CD4-positive, alpha-beta memory T cell (primary cell): ENCODE measurements around the gene APOE. TPM values are rescaled to one million over a fixed set of nuclear protein-coding genes. Genes with fewer than 3 reads are reported as not detected.
"Not testable (repeated sequence)": the region's sequence is repeated elsewhere in the genome, so short reads cannot be mapped to it uniquely, and the experiment has no call there.

ENCODE experiments used
- CTCF ChIA-PET: fragments of 350-600 bp; sonication (Branson Sonifier 250); formaldehyde crosslinking; loops from one replicate; lab custom pipeline; 2021; ENCODE audit warnings: inconsistent platforms; ENCODE audit not compliant: partially characterized antibody; lab: Charles Lee
- POLR2A ChIA-PET: fragments of 350-600 bp; sonication (Branson Sonifier 250); formaldehyde crosslinking; loops from one replicate; lab custom pipeline; 2021; ENCODE audit not compliant: partially characterized antibody; lab: Charles Lee
- DNase-seq, 5 donors: peaks; one replicate each; pipeline versions ENCODE4 v3.0.0 to v3.0.0-alpha.2; 2020 to 2022; ENCODE audit warnings: mixed read lengths in 1 of 5
- H3K27ac ChIP-seq: one replicate; pipeline ENCODE4 v1.7.0; 2013; ENCODE audit warnings: low read depth, low read length
- H3K27me3 ChIP-seq: 2 replicates; pipeline ENCODE4 v1.7.0; 2013; ENCODE audit warnings: mild to moderate bottlenecking, low read length, moderate library complexity; ENCODE audit not compliant: insufficient read depth
- H3K36me3 ChIP-seq: 2 replicates; pipeline ENCODE4 v1.7.0; 2013; ENCODE audit warnings: mild to moderate bottlenecking, low read length, moderate library complexity; ENCODE audit not compliant: insufficient read depth
- H3K4me1 ChIP-seq: 2 replicates; pipeline ENCODE4 v1.7.0; 2013; ENCODE audit warnings: mild to moderate bottlenecking, low read length, moderate library complexity; ENCODE audit not compliant: insufficient read depth
- H3K4me3 ChIP-seq, 2 donors: one replicate each; pipeline ENCODE4 v1.7.0; 2013; ENCODE audit warnings: low read length in 2 of 2, mild to moderate bottlenecking in 1 of 2
- H3K9me3 ChIP-seq, 2 donors: one replicate each; pipeline ENCODE4 v1.7.0; 2013; ENCODE audit warnings: low read length in 2 of 2, control low read depth in 1 of 2; ENCODE audit not compliant: control insufficient read depth in 1 of 2
- H3K27ac Mint-ChIP-seq, 7 donors: one replicate each; pipeline ENCODE4 v1.8.0; 2020 to 2021; ENCODE audit warnings: mixed read lengths in 7 of 7, mild to moderate bottlenecking in 6 of 7, inconsistent platforms in 3 of 7, moderate library complexity in 3 of 7
- H3K27me3 Mint-ChIP-seq, 2 donors: one replicate each; pipeline ENCODE4 v1.8.0; 2020 to 2021; ENCODE audit warnings: mixed read lengths in 2 of 2
- H3K36me3 Mint-ChIP-seq, 2 donors: one replicate each; pipeline ENCODE4 v1.8.0; 2020 to 2021; ENCODE audit warnings: mixed read lengths in 2 of 2, inconsistent platforms in 1 of 2, mild to moderate bottlenecking in 1 of 2
- H3K4me1 Mint-ChIP-seq, 4 donors: one replicate each; pipeline ENCODE4 v1.8.0; 2020 to 2021; ENCODE audit warnings: mixed read lengths in 4 of 4, mild to moderate bottlenecking in 1 of 4
- H3K4me3 Mint-ChIP-seq, 8 donors: one replicate each; pipeline ENCODE4 v1.8.0; 2020 to 2021; ENCODE audit warnings: mixed read lengths in 8 of 8, mild to moderate bottlenecking in 7 of 8, moderate library complexity in 6 of 8, inconsistent platforms in 3 of 8
- H3K9me3 Mint-ChIP-seq, 8 donors: one replicate each; pipeline ENCODE4 v1.8.0; 2020 to 2021; ENCODE audit warnings: mixed read lengths in 8 of 8, mild to moderate bottlenecking in 5 of 8, inconsistent platforms in 3 of 8, moderate library complexity in 1 of 8
- intact Hi-C: fragments of 100-400 bp; cut with micrococcal nuclease; formaldehyde crosslinking; loops from one replicate; pipeline ENCODE4 v1.15.1; 2023
- polyA plus RNA-seq, 2 donors: library from polyadenylated mRNA; unstranded; fragments of 300-500 nt; fragmentation: Illumina TruSeq; gene quantifications; one replicate each; pipeline ENCODE4 v1.2.3, GENCODE V29; 2021
- total RNA-seq, 2 experiments: library from RNA; stranded (reverse); gene quantifications; one replicate each; pipeline ENCODE4 v1.2.3, GENCODE V29; 2021

The APOE gene
- total and polyA plus RNA-seq, 4 experiments from 2014 or later, result 9.0 to 11.9 TPM; not detected in 2

GRCh38 chr19:44887648-44888047 lies 17.9 kb upstream of the APOE start:
- H3K4me3 ChIP-seq, result no peak overlapping the region
- H3K36me3 ChIP-seq, result peaks cover 3% of the 10 kb centered on the region
- no peak overlapping the region for H3K27ac ChIP-seq
- intact Hi-C loops, result no loop called here
- DNase-seq, result no peak
- peaks cover 22% of the 10 kb centered on the region for H3K4me1 ChIP-seq
- Mint-ChIP-seq H3K4me1 (peaks cover 16 to 27% (median 24%) of the 10 kb centered on the region in 4 donors), H3K36me3 (peaks cover 0 to 8% of the 10 kb centered on the region in 2 donors), H3K27ac (peak overlapping the region in 4 of 7 donors; percentile 2 to 75 (median 32)), H3K9me3 (peaks cover 0 to 6% (median 0%) of the 10 kb centered on the region in 8 donors), H3K27me3 (no peaks in the 10 kb centered on the region), H3K4me3 (peak overlapping the region in 1 of 8 donors; percentile 57)
- no peaks in the 10 kb centered on the region for H3K27me3 ChIP-seq
- CTCF ChIA-PET, result no interaction called here
- POLR2A ChIA-PET, result no interaction called here
- H3K9me3 ChIP-seq, result no peaks in the 10 kb centered on the region

DNA sequence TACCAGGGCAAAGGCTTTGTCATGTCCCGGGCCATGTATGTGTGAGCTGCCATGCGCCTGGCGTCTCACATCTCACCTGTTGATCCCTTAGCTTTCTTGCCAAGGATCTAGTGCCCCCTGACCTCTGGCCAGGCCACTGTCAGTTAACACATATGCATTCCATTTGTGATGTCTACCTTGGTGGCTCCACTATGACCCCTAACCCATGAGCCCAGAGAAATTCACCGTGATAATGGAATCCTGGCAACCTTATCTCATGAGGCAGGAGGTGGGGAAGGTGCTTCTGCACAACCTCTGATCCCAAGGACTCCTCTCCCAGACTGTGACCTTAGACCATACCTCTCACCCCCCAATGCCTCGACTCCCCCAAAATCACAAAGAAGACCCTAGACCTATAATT lies 17.3 kb upstream of the APOE start:
- peaks cover 4 to 15% of the 10 kb centered on the region in 2 donors for H3K36me3 Mint-ChIP-seq
- H3K4me1 Mint-ChIP-seq, result peaks cover 19 to 34% (median 28%) of the 10 kb centered on the region in 4 donors
- intact Hi-C loops, DNase-seq, H3K36me3 ChIP-seq, POLR2A ChIA-PET, H3K27ac ChIP-seq, H3K4me3 ChIP-seq, H3K27me3 ChIP-seq, CTCF ChIA-PET, H3K9me3 Mint-ChIP-seq, H3K9me3 ChIP-seq, H3K4me3 Mint-ChIP-seq, H3K27me3 Mint-ChIP-seq: not testable (repeated sequence)
- H3K27ac Mint-ChIP-seq, result peak overlapping the region in 1 of 7 donors; percentile 10
- peaks cover 22% of the 10 kb centered on the region for H3K4me1 ChIP-seq

GRCh38 chr19:44889830-44890365 lies 15.7 kb upstream of the APOE start:
- Histone ChIP-seq H3K27ac (peak overlapping the region; percentile 83), H3K4me3 (peak overlapping the region; percentile 36 to 59), H3K4me1 (peaks cover 22% of the 10 kb centered on the region), H3K27me3 (no peaks in the 10 kb centered on the region), H3K36me3 (peaks cover 21% of the 10 kb centered on the region), H3K9me3 (no peaks in the 10 kb centered on the region)
- DNase-seq, result no peak
- peak overlapping the region; percentile 80 to 95 (median 89) for H3K4me3 Mint-ChIP-seq
- H3K4me1 Mint-ChIP-seq, result peaks cover 19 to 35% (median 28%) of the 10 kb centered on the region in 4 donors
- H3K27ac Mint-ChIP-seq, result peak overlapping the region; percentile 83 to 97 (median 95)
- H3K9me3 Mint-ChIP-seq, result peaks cover 0 to 6% (median 0%) of the 10 kb centered on the region in 8 donors
- H3K27me3 Mint-ChIP-seq, result no peaks in the 10 kb centered on the region
- peaks cover 13 to 23% of the 10 kb centered on the region in 2 donors for H3K36me3 Mint-ChIP-seq
- intact Hi-C loops, result loop anchor here (1.0 to 5.0 kb wide), 6 partner anchors 43 to 517 kb away; partner anchors contain the start of genes BCL3, BLOC1S3, CLPTM1 and NECTIN2
- ChIA-PET POLR2A (interaction anchor here (0.6 to 1.4 kb wide), 6 partner anchors 16 to 288 kb away, joined by 3 to 13 read pairs (median 8); partner anchors contain the start of genes APOE, BLOC1S3, CLASRP and CLPTM1), CTCF (no interaction called here)

DNA sequence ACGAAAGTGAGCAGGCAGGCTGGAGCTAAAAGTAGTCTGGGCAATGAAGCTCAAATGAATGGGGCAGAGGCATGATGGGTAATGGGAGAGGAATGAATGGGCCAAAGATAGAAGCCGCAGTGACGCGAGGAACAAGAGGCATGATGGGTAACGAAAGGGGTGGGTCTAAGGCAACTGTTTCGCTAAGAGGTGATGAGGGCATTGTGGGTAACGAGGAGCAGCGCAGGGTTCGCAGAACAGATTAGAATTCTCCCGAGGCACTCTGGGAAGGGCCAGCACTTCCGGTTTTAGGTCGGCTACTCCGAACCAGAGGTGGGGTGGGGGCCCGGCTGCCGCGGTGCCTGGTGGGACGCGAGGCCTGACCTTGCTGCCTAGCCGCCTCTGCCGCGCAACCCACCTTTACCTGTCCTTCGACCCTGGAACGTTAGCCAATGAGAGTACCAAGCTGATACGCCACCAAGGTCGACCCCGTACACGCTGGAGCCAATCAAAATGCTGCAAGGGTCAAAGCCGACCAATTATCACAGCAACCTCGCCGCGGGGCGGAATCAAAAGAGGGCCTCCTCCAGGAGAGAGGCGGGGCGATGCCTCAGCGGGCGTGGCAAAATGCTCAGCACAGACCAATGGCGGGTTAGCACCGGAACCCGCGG lies 15.1 kb upstream of the APOE start:
- CTCF ChIA-PET, result no interaction called here

GRCh38 chr19:44891016-44891882 lies 14.3 kb upstream of the APOE start, which contains the start of gene TOMM40:
Gene TOMM40, plus strand, starts transcription at chr19:44891254. Its CDS starts 162 bp downstream, at chr19:44891416.
- Mint-ChIP-seq H3K4me1 (peaks cover 19 to 35% (median 28%) of the 10 kb centered on the region in 4 donors), H3K27me3 (no peaks in the 10 kb centered on the region), H3K4me3 (peak within 1 kb of the TSS; percentile 80 to 95 (median 90)), H3K9me3 (peaks cover 0 to 6% (median 0%) of the 10 kb centered on the region in 8 donors), H3K27ac (peak within 1 kb of the TSS; percentile 83 to 97 (median 95)), H3K36me3 (peaks cover 22 to 33% of the 10 kb centered on the region in 2 donors)
- Histone ChIP-seq H3K27me3 (no peaks in the 10 kb centered on the region), H3K27ac (peak within 1 kb of the TSS; percentile 83), H3K9me3 (no peaks in the 10 kb centered on the region), H3K4me3 (peak within 1 kb of the TSS; percentile 62 to 78), H3K4me1 (peaks cover 22% of the 10 kb centered on the region), H3K36me3 (peaks cover 29% of the 10 kb centered on the region)
- DNase-seq, result peak in 1 of 5 donors; percentile 54
- intact Hi-C loops, result loop anchor here (2.0 to 5.0 kb wide), 4 partner anchors 44 to 516 kb away; partner anchors contain the start of genes BCL3, NECTIN2, POLR1G and PPP1R13L
- ChIA-PET POLR2A (interaction anchor here (0.6 to 1.4 kb wide), 9 partner anchors 14 to 972 kb away, joined by 3 to 13 read pairs (median 4); partner anchors contain the start of genes APOE, BLOC1S3, CLPTM1 and PPP1R37), CTCF (no interaction called here)

More for the DNA sequence above, 15.1 kb upstream of the APOE start:
- Mint-ChIP-seq H3K27ac (peak overlapping the region; percentile 83 to 97 (median 95)), H3K4me3 (peak overlapping the region; percentile 80 to 95 (median 89)), H3K4me1 (peaks cover 19 to 35% (median 28%) of the 10 kb centered on the region in 4 donors), H3K36me3 (peaks cover 16 to 26% of the 10 kb centered on the region in 2 donors), H3K9me3 (peaks cover 0 to 6% (median 0%) of the 10 kb centered on the region in 8 donors), H3K27me3 (no peaks in the 10 kb centered on the region)
- Histone ChIP-seq H3K36me3 (peaks cover 24% of the 10 kb centered on the region), H3K27me3 (no peaks in the 10 kb centered on the region), H3K9me3 (no peaks in the 10 kb centered on the region), H3K4me3 (peak overlapping the region; percentile 36 to 59), H3K27ac (peak overlapping the region; percentile 83), H3K4me1 (peaks cover 22% of the 10 kb centered on the region)
- POLR2A ChIA-PET, result interaction anchor here (0.6 to 1.4 kb wide), 9 partner anchors 15 to 973 kb away, joined by 3 to 13 read pairs (median 4); partner anchors contain the start of genes APOE, BLOC1S3, CLASRP and CLPTM1
- DNase-seq, result peak; percentile 100
- intact Hi-C loops, result loop anchor here (1.0 to 5.0 kb wide), 6 partner anchors 44 to 517 kb away; partner anchors contain the start of genes BCL3, BLOC1S3, CLPTM1 and NECTIN2

DNA sequence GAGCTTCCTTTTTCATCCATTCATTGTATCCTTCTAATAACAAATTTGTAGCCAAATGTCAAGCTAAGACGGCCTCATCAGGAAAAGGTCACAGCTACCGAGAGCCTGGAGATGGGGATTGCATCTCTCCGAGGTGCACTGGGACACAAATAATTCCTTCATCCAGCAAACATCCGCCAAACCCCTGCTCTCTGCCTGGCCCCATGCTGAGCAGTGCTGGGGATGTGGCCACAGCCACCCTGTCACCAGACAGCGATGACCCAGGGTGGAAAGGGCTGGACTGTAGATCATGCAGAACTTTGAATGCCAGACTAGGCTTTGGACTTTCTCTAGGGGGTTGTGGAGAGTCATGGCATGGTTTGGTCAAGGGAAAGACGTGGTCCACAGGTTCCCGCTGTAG lies 12.7 kb upstream of the APOE start:
- no peak overlapping the region for H3K4me3 ChIP-seq
- peaks cover 29 to 43% of the 10 kb centered on the region in 2 donors for H3K36me3 Mint-ChIP-seq
- POLR2A ChIA-PET, result no interaction called here
- intact Hi-C loops, result loop anchor here (5.0 kb wide), 3 partner anchors 109 to 514 kb away; partner anchors contain the start of genes BCL3, POLR1G, PPP1R13L and RELB
- H3K27ac ChIP-seq, result no peak overlapping the region
- H3K36me3 ChIP-seq, result peaks cover 38% of the 10 kb centered on the region
- H3K9me3 Mint-ChIP-seq, result peaks cover 0 to 6% (median 0%) of the 10 kb centered on the region in 8 donors
- DNase-seq, result no peak
- H3K4me3 Mint-ChIP-seq, result peak overlapping the region; percentile 52 to 94 (median 82)
- peaks cover 19 to 35% (median 27%) of the 10 kb centered on the region in 4 donors for H3K4me1 Mint-ChIP-seq
- no peaks in the 10 kb centered on the region for H3K9me3 ChIP-seq
- peaks cover 22% of the 10 kb centered on the region for H3K4me1 ChIP-seq
- peak overlapping the region in 6 of 7 donors; percentile 53 to 93 (median 67) for H3K27ac Mint-ChIP-seq
- no peaks in the 10 kb centered on the region for H3K27me3 Mint-ChIP-seq
- CTCF ChIA-PET, result interaction anchor here (1.0 to 1.5 kb wide), 3 partner anchors 10 to 59 kb away, joined by 3 to 5 read pairs (median 4); no protein-coding TSS in a partner anchor
- H3K27me3 ChIP-seq, result no peaks in the 10 kb centered on the region
